ACHN (cell line): Measurements from ENCODE around the gene MKNK2.
A peak's percentile ranks its signal among the peaks of the same experiment; 100 is the strongest.
"Not testable (repeated sequence)": the region's sequence is repeated elsewhere in the genome, so short reads cannot be mapped to it uniquely, and the experiment has no call there.

Experiments
- DNase-seq: peaks from one replicate; pipeline ENCODE4 v3.0.0-alpha.2; 2015
- in situ Hi-C: cut with HindIII; loops from 2 replicates; pipeline ENCODE4 v1.10.0; 2017; ENCODE audit warnings: low sequenced_read_pairs, low pct_ligation_motif_present, low pct_unique_long_range_greater_than_20kb

MKNK2 gene

GRCh38 chr19:2050991-2051772 lies at the start of gene MKNK2:
Gene MKNK2, minus strand, starts transcription at chr19:2051244. Its CDS starts 393 bp downstream, at chr19:2050851.
- in situ Hi-C loops, result no loop called here
- peak; percentile 79 for DNase-seq

GRCh38 chr19:2100719-2101061 lies 49.6 kb upstream of the MKNK2 start:
- in situ Hi-C loops, result no loop called here
- DNase-seq, result no peak

GRCh38 chr19:2099937-2100718 lies 49.1 kb upstream of the MKNK2 start:
- no peak for DNase-seq
- in situ Hi-C loops, result no loop called here

- DNase-seq, result no peak
- in situ Hi-C loops, result no loop called here
These were observed 48.0 kb upstream of the MKNK2 start for GRCh38 chr19:2099054-2099501.

DNA sequence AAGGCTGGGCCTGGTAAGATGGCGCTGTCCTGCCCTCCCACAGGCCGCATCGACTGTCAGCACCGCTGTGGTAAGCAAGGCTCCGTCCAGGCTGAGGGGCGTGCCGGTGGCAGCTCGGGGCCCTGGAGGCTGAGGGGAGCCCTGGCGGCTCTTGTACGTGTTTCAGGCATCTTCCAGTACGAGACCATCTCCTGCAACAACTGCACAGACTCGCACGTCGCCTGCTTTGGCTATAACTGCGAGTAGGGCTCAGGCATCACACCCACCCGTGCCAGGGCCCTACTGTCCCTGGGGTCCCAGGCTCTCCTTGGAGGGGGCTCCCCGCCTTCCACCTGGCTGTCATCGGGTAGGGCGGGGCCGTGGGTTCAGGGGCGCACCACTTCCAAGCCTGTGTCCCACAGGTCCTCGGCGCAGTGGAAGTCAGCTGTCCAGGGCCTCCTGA lies 46.9 kb upstream of the MKNK2 start:
- DNase-seq, result no peak
- in situ Hi-C loops, result no loop called here

DNA sequence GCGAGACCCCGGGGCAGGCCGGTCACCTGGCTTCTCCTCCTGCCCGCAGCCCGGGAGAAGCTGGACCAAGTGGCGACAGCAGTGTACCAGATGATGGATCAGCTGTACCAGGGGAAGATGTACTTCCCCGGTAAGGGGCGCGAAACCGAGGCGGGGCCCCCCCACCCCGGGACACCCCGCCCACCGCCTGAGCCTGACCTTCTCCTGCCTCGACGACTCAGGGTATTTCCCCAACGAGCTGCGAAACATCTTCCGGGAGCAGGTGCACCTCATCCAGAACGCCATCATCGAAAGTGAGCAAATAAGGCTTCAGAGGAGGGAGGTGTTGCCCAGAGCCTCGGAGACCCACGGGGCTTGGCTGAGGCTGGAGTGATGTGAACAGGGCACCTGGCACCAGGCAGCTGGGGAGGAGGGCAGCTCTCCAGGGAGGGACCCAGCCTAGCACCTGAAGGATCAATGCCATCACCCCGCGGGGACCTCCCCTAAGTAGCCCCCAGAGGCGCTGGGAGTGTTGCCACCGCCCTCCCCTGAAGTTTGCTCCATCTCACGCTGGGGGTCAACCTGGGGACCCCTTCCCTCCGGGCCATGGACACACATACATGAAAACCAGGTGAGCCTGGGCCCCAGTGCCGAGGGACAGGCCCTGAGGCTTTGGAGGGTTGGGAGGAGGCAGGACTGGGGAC lies 46.3 kb upstream of the MKNK2 start:
- in situ Hi-C loops, result no loop called here

DNA sequence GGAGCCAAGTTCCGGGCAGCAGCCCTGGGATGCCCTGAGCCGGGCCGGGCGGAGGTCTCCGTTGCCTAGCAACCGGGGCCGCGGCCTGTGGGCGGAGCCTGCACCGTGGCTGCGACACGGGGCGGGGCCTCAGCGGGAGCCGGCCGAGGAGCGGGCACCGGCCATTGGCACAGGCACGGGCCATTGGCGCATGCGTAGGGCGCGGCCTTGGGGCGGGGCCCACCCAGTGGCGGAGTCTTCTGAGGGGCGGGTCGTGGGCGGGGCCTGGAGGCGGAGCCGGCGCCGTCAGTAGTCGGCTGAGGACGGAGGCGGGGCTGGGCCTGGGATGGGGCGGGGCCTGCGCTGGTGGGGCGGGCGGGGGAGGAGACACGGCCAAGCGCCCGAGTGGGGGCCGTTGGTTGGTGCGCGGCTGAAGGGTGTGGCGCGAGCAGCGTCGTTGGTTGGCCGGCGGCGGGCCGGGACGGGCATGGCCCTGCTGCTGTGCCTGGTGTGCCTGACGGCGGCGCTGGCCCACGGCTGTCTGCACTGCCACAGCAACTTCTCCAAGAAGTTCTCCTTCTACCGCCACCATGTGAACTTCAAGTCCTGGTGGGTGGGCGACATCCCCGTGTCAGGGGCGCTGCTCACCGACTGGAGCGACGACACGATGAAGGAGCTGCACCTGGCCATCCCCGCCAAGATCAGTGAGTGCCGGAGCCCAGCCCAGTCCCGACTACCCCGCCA lies 45.6 kb upstream of the MKNK2 start, which contains the start of gene IZUMO4:
IZUMO4 (plus strand) TSS at position 436 of the 723 bp plus-strand sequence; CDS start at position 467, 31 bp downstream.
- in situ Hi-C loops, result no loop called here
- peak; percentile 90 for DNase-seq

More for the DNA sequence above, 46.3 kb upstream of the MKNK2 start:
- DNase-seq, result peak; percentile 3

DNA sequence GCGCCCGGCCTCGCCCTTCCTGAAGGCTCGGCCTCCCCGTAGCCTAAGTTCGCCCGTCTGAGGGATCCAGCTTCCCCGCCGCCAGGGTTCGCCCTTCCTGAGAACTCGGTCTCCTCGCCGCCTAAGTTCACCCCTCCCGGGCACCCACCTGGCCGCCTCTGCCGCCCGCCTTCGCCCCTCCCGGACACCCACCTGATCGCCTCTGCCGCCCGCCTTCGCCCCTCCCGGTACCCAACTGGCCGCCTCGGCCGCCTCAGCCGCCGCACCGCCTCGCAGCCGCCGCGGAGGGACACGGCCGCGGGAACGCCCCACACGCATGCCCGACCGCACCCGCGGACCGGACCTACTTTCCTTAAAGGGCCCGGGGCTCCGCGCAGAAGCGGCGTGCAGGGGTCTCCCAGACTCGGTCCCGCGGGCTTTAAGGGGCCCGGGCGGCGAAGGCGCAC lies 45.0 kb upstream of the MKNK2 start, which contains the start of gene MOB3A:
MOB3A (minus strand) TSS at position 293 of the 446 bp plus-strand sequence. CDS start 17,766 bp downstream, outside the sequence.
- DNase-seq, result peak; percentile 88
- in situ Hi-C loops, result no loop called here

DNA sequence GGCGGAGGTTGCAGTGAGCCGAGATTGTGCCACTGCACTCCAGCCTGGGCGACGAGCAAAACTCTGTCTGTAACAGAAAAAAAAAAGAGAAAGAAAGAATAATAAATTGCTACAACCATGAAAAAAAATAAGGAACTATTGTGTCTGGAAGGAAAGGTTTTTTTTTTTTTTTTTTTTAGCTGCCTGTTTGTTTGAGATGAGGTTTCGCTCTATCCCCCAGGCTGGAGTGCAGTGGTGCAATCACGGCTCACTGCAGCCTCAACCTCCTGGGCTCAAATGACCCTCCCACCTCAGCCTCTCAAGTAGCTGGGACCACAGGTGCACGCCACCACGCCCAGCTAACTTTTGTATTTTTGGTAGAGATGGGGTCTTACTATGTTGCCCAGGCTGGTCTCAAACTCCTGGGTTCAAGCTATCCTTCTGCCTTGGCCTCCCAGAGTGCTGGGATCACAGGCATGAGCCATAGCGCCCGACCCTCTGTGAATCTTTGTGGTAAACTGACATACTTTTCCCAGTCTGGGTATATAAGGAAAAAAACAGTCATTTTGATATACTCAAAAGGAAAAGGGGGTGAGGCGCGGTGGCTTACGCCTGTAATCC lies 41.0 kb upstream of the MKNK2 start:
- DNase-seq, in situ Hi-C loops: not testable (repeated sequence)

GRCh38 chr19:2089727-2090053 lies 38.6 kb upstream of the MKNK2 start:
- DNase-seq, result no peak
- in situ Hi-C loops, result no loop called here

DNA sequence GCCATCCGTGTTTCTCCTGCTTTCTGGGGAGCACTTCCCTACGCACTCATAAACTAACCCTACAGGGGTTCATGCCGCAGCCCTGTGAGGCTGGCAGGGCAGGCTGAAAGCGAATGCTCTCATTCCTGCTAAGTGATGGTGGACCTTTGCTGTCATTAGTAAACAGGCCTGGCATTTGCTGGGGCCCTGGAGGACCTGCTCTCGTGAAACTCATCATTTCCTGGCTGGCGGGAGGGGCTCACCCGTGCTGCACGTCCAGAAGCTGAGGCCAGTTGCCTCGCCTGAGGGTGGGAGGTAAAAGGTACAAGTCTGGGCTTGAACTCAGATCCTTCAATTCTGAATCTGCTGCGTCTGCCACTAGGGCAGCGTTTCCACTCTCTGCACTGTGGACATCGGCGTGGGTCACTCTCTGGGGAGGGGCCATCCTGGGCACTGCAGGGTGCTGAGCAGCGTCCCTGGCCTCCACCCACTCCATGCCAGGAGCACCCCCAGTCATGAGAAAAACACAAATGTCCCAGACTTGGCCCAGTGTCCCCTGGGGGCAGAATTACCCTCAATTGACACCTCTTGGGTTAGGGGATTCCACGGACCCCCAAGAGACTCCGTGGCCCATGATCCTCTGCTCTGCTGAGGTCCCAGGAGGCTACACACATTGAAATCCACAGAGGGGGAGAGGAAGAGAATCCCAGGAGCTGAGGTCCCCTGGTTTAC lies 38.1 kb upstream of the MKNK2 start:
- in situ Hi-C loops, result no loop called here
- no peak for DNase-seq

GRCh38 chr19:2087621-2088100 lies 36.6 kb upstream of the MKNK2 start:
- in situ Hi-C loops, result no loop called here
- DNase-seq, result no peak

- in situ Hi-C loops, DNase-seq: not testable (repeated sequence)
These were observed 35.9 kb upstream of the MKNK2 start for GRCh38 chr19:2086695-2087620.

GRCh38 chr19:2084993-2085720 lies 34.1 kb upstream of the MKNK2 start:
- no peak for DNase-seq
- in situ Hi-C loops, result no loop called here

- DNase-seq, result no peak
- in situ Hi-C loops, result no loop called here
These were observed 32.3 kb upstream of the MKNK2 start for GRCh38 chr19:2083174-2083854.
